ENCODE results near the gene MARCO. TPM values are rescaled to one million over a fixed set of nuclear protein-coding genes. Genes with fewer than 3 reads are reported as not detected.
"Not testable (repeated sequence)": the region's sequence is repeated elsewhere in the genome, so short reads cannot be mapped to it uniquely, and the experiment has no call there.

Gene MARCO
- total and polyA plus RNA-seq, 4 donors = 20.3 to 833 (median 163) TPM

GRCh38 chr2:118992740-118993391, 50.9 kb downstream of the MARCO start:
- no peak for DNase-seq
- no peaks in the 10 kb centered on the region for H3K27me3 ChIP-seq (ENCODE audit: control insufficient read depth in 3 of 3, insufficient read depth in 3 of 3, low read length in 2 of 3)
- no peak for ATAC-seq (ENCODE audit: insufficient read depth, low FRiP score)
- no peak for TF ChIP-seq CTCF (IDR thresholded peaks at IDR 0.05; ENCODE audit: control extremely low read depth, extremely low read depth)
- no peaks in the 10 kb centered on the region for H3K9me3 ChIP-seq (ENCODE audit: control insufficient read depth in 4 of 4, insufficient read depth in 3 of 4, low read length in 3 of 4)
- H3K4me3 ChIP-seq = no peak overlapping the region
- H3K4me1 ChIP-seq (ENCODE audit: control insufficient read depth in 5 of 5, insufficient read depth in 5 of 5, low read length in 5 of 5) = no peaks in the 10 kb centered on the region
- no peak overlapping the region for H3K9ac ChIP-seq (ENCODE audit: insufficient read depth in 1 of 2, low read length in 2 of 2)
- H3K36me3 ChIP-seq (ENCODE audit: control insufficient read depth in 4 of 4, insufficient read depth in 4 of 4, low read length in 4 of 4) = no peaks in the 10 kb centered on the region
- no peak overlapping the region for H3K27ac ChIP-seq (ENCODE audit: low read depth in 1 of 2, low read length in 1 of 2)
- WGBS, 2 donors = 79 to 80% methylated on average over 13 of the region's 13 CpGs

DNA sequence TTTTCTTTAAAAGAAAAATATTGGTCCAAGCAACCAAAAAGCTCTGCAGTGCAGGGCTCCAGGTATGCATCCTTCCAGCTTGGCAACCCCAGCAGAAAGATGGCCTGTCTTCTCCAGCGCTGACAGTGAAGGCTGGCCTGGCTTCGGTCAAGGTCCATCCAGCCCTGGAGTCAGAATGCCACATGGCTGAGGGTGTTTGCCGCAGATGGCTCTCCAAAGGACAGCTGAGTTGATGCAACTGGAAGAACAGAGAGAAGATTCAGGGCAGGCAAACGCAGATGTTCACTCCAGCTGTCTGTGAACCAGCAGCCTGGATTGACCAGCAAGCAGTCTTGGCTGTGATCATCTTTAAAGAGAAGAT, 51.4 kb downstream of the MARCO start:
- no peak overlapping the region for H3K4me3 ChIP-seq
- no peak for TF ChIP-seq CTCF (IDR thresholded peaks at IDR 0.05; ENCODE audit: control extremely low read depth, extremely low read depth)
- H3K27me3 ChIP-seq (ENCODE audit: control insufficient read depth in 3 of 3, insufficient read depth in 3 of 3, low read length in 2 of 3) = no peaks in the 10 kb centered on the region
- ATAC-seq (ENCODE audit: insufficient read depth, low FRiP score) (no peak), DNase-seq (no peak)
- no peak overlapping the region for H3K9ac ChIP-seq (ENCODE audit: insufficient read depth in 1 of 2, low read length in 2 of 2)
- H3K36me3 ChIP-seq (ENCODE audit: control insufficient read depth in 4 of 4, insufficient read depth in 4 of 4, low read length in 4 of 4) = no peaks in the 10 kb centered on the region
- no peak overlapping the region for H3K27ac ChIP-seq (ENCODE audit: low read depth in 1 of 2, low read length in 1 of 2)
- no peaks in the 10 kb centered on the region for H3K4me1 ChIP-seq (ENCODE audit: control insufficient read depth in 5 of 5, insufficient read depth in 5 of 5, low read length in 5 of 5)
- WGBS, 2 donors = 90 to 93% methylated on average over 4 of the region's 4 CpGs
- no peaks in the 10 kb centered on the region for H3K9me3 ChIP-seq (ENCODE audit: control insufficient read depth in 4 of 4, insufficient read depth in 3 of 4, low read length in 3 of 4)

- Histone ChIP-seq H3K9me3 (ENCODE audit: control insufficient read depth in 4 of 4, insufficient read depth in 3 of 4, low read length in 3 of 4) (no peaks in the 10 kb centered on the region), H3K4me3 (no peak overlapping the region), H3K9ac (ENCODE audit: insufficient read depth in 1 of 2, low read length in 2 of 2) (no peak overlapping the region), H3K4me1 (ENCODE audit: control insufficient read depth in 5 of 5, insufficient read depth in 5 of 5, low read length in 5 of 5) (no peaks in the 10 kb centered on the region), H3K27me3 (ENCODE audit: control insufficient read depth in 3 of 3, insufficient read depth in 3 of 3, low read length in 2 of 3) (no peaks in the 10 kb centered on the region), H3K36me3 (ENCODE audit: control insufficient read depth in 4 of 4, insufficient read depth in 4 of 4, low read length in 4 of 4) (no peaks in the 10 kb centered on the region), H3K27ac (ENCODE audit: low read depth in 1 of 2, low read length in 1 of 2) (no peak overlapping the region)
- TF ChIP-seq CTCF (IDR thresholded peaks at IDR 0.05; ENCODE audit: control extremely low read depth, extremely low read depth) = no peak
- no peak for DNase-seq
- WGBS, 2 donors = 82 to 89% methylated on average over 14 of the region's 14 CpGs
- ATAC-seq (ENCODE audit: insufficient read depth, low FRiP score) = no peak
Measured at GRCh38 chr2:118994172-118994700, 52.2 kb downstream of the MARCO start.

- Histone ChIP-seq H3K9ac (ENCODE audit: insufficient read depth in 1 of 2, low read length in 2 of 2) (no peak overlapping the region), H3K36me3 (ENCODE audit: control insufficient read depth in 4 of 4, insufficient read depth in 4 of 4, low read length in 4 of 4) (no peaks in the 10 kb centered on the region), H3K4me3 (no peak overlapping the region), H3K27ac (ENCODE audit: low read depth in 1 of 2, low read length in 1 of 2) (no peak overlapping the region), H3K9me3 (ENCODE audit: control insufficient read depth in 4 of 4, insufficient read depth in 3 of 4, low read length in 3 of 4) (no peaks in the 10 kb centered on the region), H3K4me1 (ENCODE audit: control insufficient read depth in 5 of 5, insufficient read depth in 5 of 5, low read length in 5 of 5) (no peaks in the 10 kb centered on the region), H3K27me3 (ENCODE audit: control insufficient read depth in 3 of 3, insufficient read depth in 3 of 3, low read length in 2 of 3) (no peaks in the 10 kb centered on the region)
- ATAC-seq (ENCODE audit: insufficient read depth, low FRiP score) (no peak), DNase-seq (no peak)
- WGBS, 2 donors = 76 to 81% methylated on average over 2 of the region's 2 CpGs
- no peak for TF ChIP-seq CTCF (IDR thresholded peaks at IDR 0.05; ENCODE audit: control extremely low read depth, extremely low read depth)
Measured at GRCh38 chr2:118994778-118995177, 52.8 kb downstream of the MARCO start.

DNA sequence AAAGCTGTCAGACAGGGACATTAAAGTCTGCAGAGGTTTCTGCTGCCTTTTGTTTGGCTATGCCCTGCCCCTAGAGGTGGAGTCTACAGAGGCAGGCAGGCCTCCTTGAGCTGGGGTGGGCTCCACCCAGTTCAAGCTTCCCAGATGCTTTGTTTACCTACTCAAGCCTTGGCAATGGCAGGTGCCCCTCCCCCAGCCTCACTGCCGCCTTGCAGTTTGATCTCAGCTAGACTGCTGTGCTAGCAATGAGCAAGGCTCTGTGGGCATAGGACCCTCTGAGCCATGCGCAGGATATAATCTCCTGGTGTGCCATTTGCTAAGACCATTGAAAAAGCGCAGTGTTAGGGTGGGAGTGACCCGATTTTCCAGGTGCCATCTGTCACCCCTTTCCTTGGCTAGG, 61.9 kb downstream of the MARCO start:
- H3K36me3 ChIP-seq (ENCODE audit: control insufficient read depth in 4 of 4, insufficient read depth in 4 of 4, low read length in 4 of 4); H3K27ac ChIP-seq (ENCODE audit: low read depth in 1 of 2, low read length in 1 of 2); ATAC-seq (ENCODE audit: insufficient read depth, low FRiP score); H3K4me1 ChIP-seq (ENCODE audit: control insufficient read depth in 5 of 5, insufficient read depth in 5 of 5, low read length in 5 of 5); H3K4me3 ChIP-seq; DNase-seq; H3K27me3 ChIP-seq (ENCODE audit: control insufficient read depth in 3 of 3, insufficient read depth in 3 of 3, low read length in 2 of 3); H3K9ac ChIP-seq (ENCODE audit: insufficient read depth in 1 of 2, low read length in 2 of 2): not testable (repeated sequence)
- peaks cover 0 to 11% (median 0%) of the 10 kb centered on the region in 4 donors for H3K9me3 ChIP-seq (ENCODE audit: control insufficient read depth in 4 of 4, insufficient read depth in 3 of 4, low read length in 3 of 4)
- 93 to 95% methylated on average over 4 of the region's 4 CpGs for WGBS, 2 donors

All from lung (tissue), 12 donors.